K562 (cell line): ENCODE data around the gene RBP7. TPM values are rescaled to one million over a fixed set of nuclear protein-coding genes. Genes with fewer than 3 reads are reported as not detected.

ENCODE experiments used
- EHMT2 ChIP-seq: fragments of 450-650 bp; IDR thresholded peaks from 2 replicates; pipeline ENCODE4 v1.6.1; 2018; ENCODE audit warnings: antibody characterized with exemption
- HDAC6 ChIP-seq: IDR thresholded peaks from 2 replicates; pipeline ENCODE4 v1.6.1; 2012; ENCODE audit warnings: low read depth, mild to moderate bottlenecking, control low read depth, inconsistent platforms, low read length, moderate library complexity
- RUNX1 ChIP-seq: sonication (generic); IDR thresholded peaks from 2 replicates; pipeline ENCODE4 v1.6.1; 2016; ENCODE audit warnings: antibody characterized with exemption, low read depth
- SRSF3 ChIP-seq: fragments of 200-400 bp; formaldehyde crosslinking; IDR thresholded peaks from 2 replicates; pipeline ENCODE4 v1.6.1; 2016; ENCODE audit warnings: mild to moderate bottlenecking, low read length, moderate library complexity; ENCODE audit not compliant: insufficient read depth
- ZBTB40 ChIP-seq, 2 experiments: fragments of 450-650 bp in 1 of 2; sonication (generic) in 1 of 2; formaldehyde crosslinking in 1 of 2; IDR thresholded peaks; 2 replicates each; pipeline versions ENCODE4 v1.7.1 to v1.9.0; 2016 to 2022; ENCODE audit warnings: inconsistent platforms in 1 of 2, mild to moderate bottlenecking in 1 of 2, missing genetic modification reagents in 1 of 2
- polyA plus RNA-seq, 8 experiments: library from polyadenylated mRNA; depleted of rRNA in 4 of 8; stranded (reverse) in 5 of 8; unstranded in 3 of 8; fragments of >200 nt; fragmentation: Nextera tagmentation in 2 of 8; fragmentation: Illumina TruSeq in 1 of 8; extraction: Ambion mirVana in 2 of 8; extraction: Trizol in 1 of 8; gene quantifications; 2 replicates each; pipeline versions ENCODE4 v1.2.1 to v1.2.3, GENCODE V29; 2011 to 2014; ENCODE audit warnings: inconsistent platforms in 1 of 8, missing spikeins in 1 of 8
- total RNA-seq, 7 experiments: library from RNA; depleted of rRNA in 6 of 7; stranded (reverse); fragments of >200 nt in 6 of 7; fragmentation: Illumina TruSeq in 2 of 7; extraction: Trizol in 2 of 7; gene quantifications; 2 replicates each; pipeline versions ENCODE4 v1.2.1 to v1.2.3, GENCODE V29; 2011 to 2021; ENCODE audit warnings: low replicate concordance in 1 of 7

The RBP7 gene
- total and polyA plus RNA-seq, 9 of the 15 experiments (the other 6 are each of a cell fraction or from before 2014, with no cell fraction given) = not detected

- TF ChIP-seq ZBTB40 (IDR thresholded peaks at IDR 0.05) (no peak), ZBTB40 (CRISPR knock-in tag; IDR thresholded peaks at IDR 0.05) (no peak), SRSF3 (no peak), HDAC6 (no peak), EHMT2 (no peak), RUNX1 (no peak)
- TF ChIP-seq, all 486 proteins: peak for 0
These were observed 63.5 kb downstream of the RBP7 start (continued) for GRCh38 chr1:10060311-10061100.
